Adrenal gland (tissue), 12 donors: ENCODE data around the gene NABP1. TPM values are rescaled to one million over a fixed set of nuclear protein-coding genes. Genes with fewer than 3 reads are reported as not detected.
A peak's percentile ranks its signal among the peaks of the same experiment; 100 is the strongest.

Experiments
- DNase-seq, 7 donors: peaks; one replicate each; pipeline ENCODE4 v3.0.0-alpha.2; 2019 to 2020
- H3K27ac ChIP-seq, 5 donors: fragments of 200-600 bp; sonication (generic) in 4 of 5; 1 replicate in 3 of 5; 2 replicates in 2 of 5; pipeline versions ENCODE4 v1.5.1 to v1.8.0; 2016 to 2020; ENCODE audit warnings: mild to moderate bottlenecking in 1 of 5
- H3K27me3 ChIP-seq: fragments of 200-600 bp; 2 replicates; pipeline ENCODE4 v1.8.0; 2021
- H3K36me3 ChIP-seq, 2 donors: fragments of 200-600 bp; replicated peaks in 1 of 2; 1 replicate in 1 of 2; 2 replicates in 1 of 2; pipeline versions ENCODE4 v1.5.1 to v1.8.0; 2018 to 2022
- H3K4me1 ChIP-seq, 2 donors: fragments of 200-600 bp; replicated peaks in 1 of 2; 1 replicate in 1 of 2; 2 replicates in 1 of 2; pipeline versions ENCODE4 v1.5.1 to v1.8.0; 2018 to 2021
- H3K4me3 ChIP-seq, 4 donors: fragments of 200-600 bp; sonication (generic) in 3 of 4; one replicate each; pipeline ENCODE4 v1.5.1; 2016 to 2018
- H3K9me3 ChIP-seq, 3 donors: fragments of 200-600 bp; sonication (generic) in 1 of 3; replicated peaks in 1 of 3; 1 replicate in 2 of 3; 2 replicates in 1 of 3; pipeline versions ENCODE4 v1.5.1 to v1.8.0; 2016 to 2021
- CTCF ChIP-seq, 6 experiments: fragments of 450-650 bp in 4 of 6; fragments of 200-600 bp in 2 of 6; sonication (generic) in 1 of 6; IDR thresholded peaks; 1 replicate in 5 of 6; 2 replicates in 1 of 6; pipeline versions ENCODE4 v1.5.1 to v1.8.0; 2016 to 2021; ENCODE audit warnings: antibody characterized with exemption in 6 of 6, mild to moderate bottlenecking in 2 of 6, moderate library complexity in 1 of 6
- POLR2A ChIP-seq, 2 donors: fragments of 450-650 bp; IDR thresholded peaks; one replicate each; pipeline ENCODE4 v1.6.1; 2017; ENCODE audit warnings: antibody characterized with exemption in 2 of 2, mild to moderate bottlenecking in 2 of 2, moderate library complexity in 1 of 2
- WGBS, 4 donors: extraction: QIAGEN DNeasy Blood & Tissue Kit in 2 of 4; methylation state at CpG; one replicate each; pipeline versions ENCODE4 v1.1.5 to v1.1.7; 2013 to 2017; 5-methylcytosine and 5-hydroxymethylcytosine counted together
- intact Hi-C, 2 donors: fragments of 100-400 bp; cut with DNase I; formaldehyde crosslinking; loops; one replicate each; pipeline versions ENCODE4 v1.14.1 to v1.15.0; 2022 to 2023
- polyA plus RNA-seq, 3 donors: library from polyadenylated mRNA; stranded (reverse); fragments of 200-250 nt in 2 of 3; fragments of 350-450 nt in 1 of 3; fragmentation: Illumina TruSeq in 1 of 3; extraction: RNeasy Lipid Tissue Mini Kit (QIAGEN cat#74804) in 1 of 3; gene quantifications; one replicate each; pipeline ENCODE4 v1.2.3, GENCODE V29; 2013 to 2014
- total RNA-seq, 9 donors: library from RNA; depleted of rRNA in 4 of 9; stranded (reverse); fragments of >200 nt in 4 of 9; fragments of 120-200 nt in 1 of 9; fragmentation: NEBNext Ultra II Directional in 1 of 9; extraction: Animal tissue kit (Norgen Biotek cat#: 25700) in 1 of 9; gene quantifications; one replicate each; pipeline versions ENCODE4 v1.1.0 to v1.2.4, GENCODE V29; 2013 to 2023
- donor health status: healthy with polysubstance abuse.
- donor health status: Bipolar disorder and iron deficiency.
- donor health status: DM: yes; HTN: yes; CAD: no.
- donor health status: DM: no; HTN: no; CAD: no.
- donor health status: DM: no; HTN: no; CAD: no.
- donor health status: DM: yes; HTN: yes; CAD: no.

The NABP1 gene
- total and polyA plus RNA-seq, 12 donors: 2.5 to 39.9 (median 14.9) TPM

- intact Hi-C loops: no loop called here
- Histone ChIP-seq H3K36me3 (no peaks in the 10 kb centered on the region), H3K27me3 (no peaks in the 10 kb centered on the region), H3K27ac (no peak overlapping the region), H3K4me1 (peaks cover 0 to 17% of the 10 kb centered on the region in 2 donors), H3K9me3 (no peaks in the 10 kb centered on the region), H3K4me3 (no peak overlapping the region)
- no peak for DNase-seq
- no peak for TF ChIP-seq POLR2A (IDR thresholded peaks at IDR 0.05)
- TF ChIP-seq CTCF (IDR thresholded peaks at IDR 0.05): no peak
These were observed 41.7 kb upstream of the NABP1 start for GRCh38 chr2:191636235-191636543.

GRCh38 chr2:191636586-191636985 lies 41.4 kb upstream of the NABP1 start:
- Histone ChIP-seq H3K4me1 (peaks cover 0 to 17% of the 10 kb centered on the region in 2 donors), H3K27ac (no peak overlapping the region), H3K27me3 (no peaks in the 10 kb centered on the region), H3K4me3 (no peak overlapping the region), H3K9me3 (no peaks in the 10 kb centered on the region), H3K36me3 (no peaks in the 10 kb centered on the region)
- no peak for DNase-seq
- TF ChIP-seq CTCF (IDR thresholded peaks at IDR 0.05) (no peak), POLR2A (IDR thresholded peaks at IDR 0.05) (no peak)
- intact Hi-C loops: no loop called here
- 79 to 90% (median 86%) methylated on average over 1 of the region's 1 CpG for WGBS, 4 donors

GRCh38 chr2:191637182-191638078 lies 40.5 kb upstream of the NABP1 start:
- TF ChIP-seq CTCF (IDR thresholded peaks at IDR 0.05) (no peak), POLR2A (IDR thresholded peaks at IDR 0.05) (no peak)
- intact Hi-C loops: no loop called here
- H3K36me3 ChIP-seq: no peaks in the 10 kb centered on the region
- peak overlapping the region in 2 of 5 donors; percentile 18 to 29 for H3K27ac ChIP-seq
- no peaks in the 10 kb centered on the region for H3K9me3 ChIP-seq
- H3K4me3 ChIP-seq: no peak overlapping the region
- H3K4me1 ChIP-seq: peaks cover 0 to 17% of the 10 kb centered on the region in 2 donors
- no peaks in the 10 kb centered on the region for H3K27me3 ChIP-seq
- 59 to 70% (median 64%) methylated on average over 6 of the region's 6 CpGs for WGBS, 4 donors
- DNase-seq: no peak

- H3K9me3 ChIP-seq: no peaks in the 10 kb centered on the region
- H3K36me3 ChIP-seq: no peaks in the 10 kb centered on the region
- no peaks in the 10 kb centered on the region for H3K27me3 ChIP-seq
- TF ChIP-seq CTCF (IDR thresholded peaks at IDR 0.05): no peak
- TF ChIP-seq POLR2A (IDR thresholded peaks at IDR 0.05): no peak
- peak overlapping the region in 2 of 5 donors; percentile 18 to 29 for H3K27ac ChIP-seq
- WGBS, 4 donors: 52 to 58% (median 56%) methylated on average over 6 of the region's 6 CpGs
- H3K4me1 ChIP-seq: peaks cover 0 to 17% of the 10 kb centered on the region in 2 donors
- H3K4me3 ChIP-seq: no peak overlapping the region
- DNase-seq: no peak
- intact Hi-C loops: no loop called here
These were observed 39.7 kb upstream of the NABP1 start for GRCh38 chr2:191638079-191638801.
